Stimulated activated CD4-positive, alpha-beta T cell treated with anti-CD3 and anti-CD28 coated beads, Interleukin-1b, Interleukin-23, amount 100 ng/mL, for 24 hours (primary cell): Measurements from ENCODE around the gene TIMM8B.
"Not testable (repeated sequence)": the region's sequence is repeated elsewhere in the genome, so short reads cannot be mapped to it uniquely, and the experiment has no call there.

Source experiments
- DNase-seq, 4 experiments: peaks; one replicate each; pipeline ENCODE4 v3.0.0-alpha.2; 2020; ENCODE audit warnings: low read depth in 4 of 4, low spot score in 1 of 4

Gene TIMM8B, protein sequence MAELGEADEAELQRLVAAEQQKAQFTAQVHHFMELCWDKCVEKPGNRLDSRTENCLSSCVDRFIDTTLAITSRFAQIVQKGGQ

GRCh38 chr11:112086422-112087191, at the start of gene TIMM8B, which contains the start of gene SDHD:
TIMM8B (minus strand) TSS chr11:112086756; CDS start chr11:112086723, 33 bp downstream.
SDHD (plus strand) TSS chr11:112086873; CDS start chr11:112086908, 35 bp downstream.
- peak; percentile 77 to 90 (median 90) for DNase-seq

GRCh38 chr11:112134473-112134872, 47.9 kb upstream of the TIMM8B start:
- DNase-seq: no peak

- no peak for DNase-seq
Measured at GRCh38 chr11:112132737-112133136, 46.2 kb upstream of the TIMM8B start.

DNA sequence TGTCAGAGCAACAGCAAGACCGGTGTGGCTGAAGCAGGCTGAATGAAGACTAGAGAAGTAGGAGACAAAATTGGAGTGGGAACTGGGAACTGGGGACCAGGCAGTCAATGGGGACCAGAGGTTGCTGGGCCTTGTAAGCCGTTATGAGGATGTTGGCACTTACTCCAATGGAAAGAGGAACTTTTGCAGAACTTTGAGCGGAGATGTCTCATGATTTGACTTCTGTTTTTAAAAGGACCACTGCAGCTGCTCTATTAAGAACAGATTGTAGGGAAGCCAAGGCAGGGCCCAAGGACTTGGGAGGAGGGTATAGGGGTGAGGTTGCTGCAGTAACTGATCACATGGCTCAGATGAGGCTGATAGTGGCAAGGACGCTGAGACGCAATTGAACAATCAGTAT, 43.1 kb upstream of the TIMM8B start:
- DNase-seq: no peak

DNA sequence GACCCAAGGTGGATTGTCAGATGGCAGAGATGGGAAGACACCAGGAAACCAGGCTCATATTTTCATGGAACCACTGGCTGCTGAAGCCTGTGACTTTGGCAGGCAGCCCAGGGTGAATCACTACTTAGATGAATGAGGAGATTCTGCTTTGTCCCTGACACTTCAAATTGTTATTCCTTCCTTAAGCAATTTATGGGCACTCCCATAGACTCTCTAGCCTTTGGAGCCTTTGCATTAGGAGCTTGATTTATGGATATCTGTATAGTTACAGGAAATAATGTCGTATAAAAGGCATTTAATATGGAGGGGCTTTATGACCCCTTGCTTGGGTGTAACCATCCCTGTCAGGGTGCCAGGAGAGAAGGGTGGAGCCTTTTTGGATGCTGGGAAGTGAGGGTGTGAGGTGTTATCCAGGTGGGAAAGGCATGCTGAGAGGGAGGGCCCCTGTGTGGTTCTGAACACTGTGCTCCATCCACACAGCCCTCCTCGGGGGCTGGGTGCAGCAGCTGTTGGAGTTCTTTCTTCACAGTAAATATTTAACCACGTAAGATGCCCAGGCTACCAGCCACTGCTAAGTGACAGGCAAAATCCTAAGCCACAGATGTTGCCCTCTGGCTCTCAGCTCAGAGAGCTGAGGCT, 42.0 kb upstream of the TIMM8B start:
- DNase-seq: no peak

DNA sequence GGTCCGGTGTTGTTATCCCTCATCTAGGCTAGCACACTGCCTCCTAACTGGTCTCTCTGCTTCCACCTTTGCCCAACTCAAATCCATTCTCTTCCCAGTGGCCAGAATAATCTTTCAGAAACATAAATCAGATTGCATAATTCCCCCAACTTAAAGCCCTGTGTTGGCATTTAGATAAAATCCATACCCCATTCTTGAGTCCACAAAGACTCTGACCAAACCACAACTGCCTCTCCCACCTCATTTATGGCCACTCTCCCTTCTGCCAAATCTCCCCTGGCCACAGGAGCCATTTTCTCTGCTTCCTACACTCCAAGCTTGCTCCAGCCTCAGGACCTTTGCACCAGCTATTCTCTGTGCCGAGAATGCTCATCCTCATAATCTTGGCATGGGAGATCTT, 40.5 kb upstream of the TIMM8B start:
- DNase-seq: no peak

DNA sequence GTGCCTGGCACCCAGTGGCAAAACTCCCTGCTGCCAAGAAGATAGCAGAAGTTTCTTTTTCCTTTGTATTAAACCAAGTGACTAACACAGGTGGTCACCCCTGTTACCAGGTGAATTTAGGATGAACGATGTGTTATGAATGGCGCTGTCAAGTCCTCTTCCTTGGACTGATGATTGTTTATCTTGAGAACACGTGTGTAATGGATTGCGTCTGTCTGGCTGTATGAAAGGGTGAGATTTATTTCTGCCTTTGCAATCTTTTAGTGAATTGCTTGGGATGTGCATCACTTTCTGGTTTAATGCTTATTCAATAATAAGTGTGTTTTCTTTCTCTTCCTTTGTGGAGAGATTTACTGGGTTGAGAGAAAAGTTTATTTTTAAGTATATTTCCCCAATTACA, 36.6 kb upstream of the TIMM8B start:
- no peak for DNase-seq

DNA sequence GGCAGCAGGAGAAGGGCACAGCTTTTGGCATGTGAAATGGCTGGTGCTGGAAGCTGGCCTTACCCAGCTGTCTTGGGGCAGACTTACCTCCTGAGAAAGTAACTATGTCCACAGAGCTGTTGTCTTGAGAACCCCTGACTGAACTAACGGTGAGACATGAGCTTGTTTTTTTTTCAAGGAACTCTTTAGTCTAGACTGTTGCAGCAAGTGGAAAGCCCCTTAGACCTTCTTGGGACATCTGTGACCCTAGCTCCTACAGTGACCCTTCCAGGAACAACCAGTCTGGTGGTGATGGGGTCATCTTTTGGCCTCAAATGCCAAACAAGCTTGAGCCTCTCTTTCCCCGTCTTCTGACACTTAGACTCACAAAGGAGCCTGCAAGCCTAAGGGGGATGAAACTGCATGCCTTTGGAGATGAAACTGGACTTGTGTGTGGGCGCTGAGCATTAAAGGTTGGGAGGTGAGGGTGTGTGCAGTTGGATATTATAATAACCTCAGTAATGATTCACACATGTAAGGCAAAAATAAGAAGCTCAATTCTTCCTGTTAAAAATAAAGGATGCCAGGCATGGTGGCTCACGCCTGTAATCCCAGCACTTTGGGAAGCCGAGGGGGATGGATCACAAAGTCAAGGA, 35.5 kb upstream of the TIMM8B start:
- DNase-seq: no peak

DNA sequence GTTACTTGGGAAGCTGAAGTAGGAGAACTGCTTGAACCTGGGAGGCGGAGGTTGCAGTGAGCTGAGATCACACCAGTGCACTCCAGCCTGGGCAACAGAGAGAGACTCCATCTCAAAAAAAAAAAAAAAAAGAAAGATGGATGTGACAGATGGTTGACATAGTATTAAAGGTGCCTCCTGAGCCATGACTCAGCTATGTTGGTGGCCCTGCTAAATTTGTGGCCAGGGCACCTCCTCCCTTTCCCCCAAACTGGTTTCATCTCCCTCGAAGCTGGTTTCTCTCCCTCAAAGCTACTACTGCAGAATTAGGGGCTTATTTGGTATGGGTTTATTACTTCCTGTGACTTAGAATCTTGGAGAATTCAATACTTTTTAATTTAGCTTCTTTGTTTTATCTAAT, 31.6 kb upstream of the TIMM8B start:
- no peak for DNase-seq

DNA sequence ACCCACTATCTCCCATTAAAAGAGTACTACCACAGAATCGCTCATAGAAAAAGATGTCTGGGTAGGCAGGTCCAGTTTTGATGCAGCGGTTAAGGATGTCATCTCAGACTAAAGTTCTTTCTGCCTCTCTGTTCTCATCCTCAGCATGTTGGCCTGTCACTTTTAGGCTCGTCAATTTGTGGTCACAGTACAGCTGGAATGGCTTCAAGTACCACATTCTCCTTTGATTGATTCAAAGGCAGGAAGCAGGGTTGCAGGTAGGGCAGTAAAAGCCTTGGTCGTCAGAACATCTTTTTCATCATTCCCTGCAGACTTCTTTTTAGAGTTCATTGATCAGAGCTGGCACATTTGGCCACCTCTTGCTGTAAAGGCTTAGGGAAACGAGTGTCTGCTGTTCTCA, 28.8 kb upstream of the TIMM8B start:
- DNase-seq: no peak

- no peak for DNase-seq
Measured at GRCh38 chr11:112114460-112114859, 27.9 kb upstream of the TIMM8B start.

GRCh38 chr11:112113539-112114457, 27.2 kb upstream of the TIMM8B start:
- no peak for DNase-seq

DNA sequence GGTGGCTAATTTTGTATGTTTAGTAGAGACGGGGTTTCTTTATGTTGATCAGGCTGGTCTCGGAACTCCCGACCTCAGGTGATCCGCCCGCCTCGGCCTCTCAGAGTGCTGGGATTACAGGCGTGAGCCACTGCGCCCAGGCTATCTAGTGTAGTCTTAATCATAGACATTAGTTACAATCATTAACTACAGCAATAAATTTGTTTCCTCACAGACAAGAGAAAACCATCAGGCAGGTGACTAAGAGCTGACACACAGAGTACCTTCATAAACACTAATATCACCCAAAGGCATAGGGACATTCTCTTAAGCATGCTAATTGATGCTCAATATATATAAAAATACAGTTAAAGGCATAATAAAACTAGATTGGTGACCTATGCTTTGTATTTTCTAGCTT, 19.5 kb upstream of the TIMM8B start:
- DNase-seq: no peak

DNA sequence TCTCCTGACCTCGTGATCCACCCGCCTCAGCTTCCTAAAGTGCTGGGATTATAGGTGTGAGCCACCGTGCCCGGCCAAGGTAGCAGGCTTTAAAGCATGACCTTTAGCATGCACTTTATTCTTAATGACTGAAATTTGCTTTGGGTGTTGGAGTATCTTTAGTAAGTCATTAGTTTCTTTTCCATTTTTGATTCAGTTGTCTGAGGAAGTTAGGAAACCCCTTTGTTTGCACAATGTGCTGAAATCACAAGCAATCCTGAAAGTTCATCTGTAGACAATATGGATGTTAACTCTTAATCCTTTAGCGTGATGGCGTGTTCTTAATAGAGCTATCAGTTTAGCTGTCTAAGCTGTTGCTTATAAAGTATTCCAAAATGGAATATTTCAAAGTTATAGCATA, 16.9 kb upstream of the TIMM8B start:
- DNase-seq: no peak

GRCh38 chr11:112100462-112100861, 13.9 kb upstream of the TIMM8B start:
- no peak for DNase-seq

- DNase-seq: no peak
Measured at GRCh38 chr11:112097734-112098528, 11.4 kb upstream of the TIMM8B start.

GRCh38 chr11:112096194-112096593, 9.6 kb upstream of the TIMM8B start:
- DNase-seq: no peak

DNA sequence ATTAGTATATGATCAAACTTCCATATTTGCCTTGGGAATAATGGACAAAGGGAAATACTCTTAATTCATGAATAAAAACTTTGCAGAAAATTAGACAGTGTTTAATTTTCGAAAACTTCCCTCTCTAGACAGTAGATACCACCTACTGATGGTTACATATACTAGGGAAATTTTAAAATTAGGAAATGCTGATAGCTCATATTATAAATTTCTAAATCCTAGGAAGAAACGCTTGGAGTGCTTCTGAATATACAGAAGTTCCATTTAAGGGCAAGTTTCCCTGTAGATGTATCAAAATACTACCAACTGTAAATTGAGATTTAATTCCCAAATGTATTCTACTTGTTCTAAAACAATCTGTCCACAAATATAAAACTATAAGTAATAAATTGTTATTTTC, 8.7 kb upstream of the TIMM8B start:
- not testable (repeated sequence) for DNase-seq

DNA sequence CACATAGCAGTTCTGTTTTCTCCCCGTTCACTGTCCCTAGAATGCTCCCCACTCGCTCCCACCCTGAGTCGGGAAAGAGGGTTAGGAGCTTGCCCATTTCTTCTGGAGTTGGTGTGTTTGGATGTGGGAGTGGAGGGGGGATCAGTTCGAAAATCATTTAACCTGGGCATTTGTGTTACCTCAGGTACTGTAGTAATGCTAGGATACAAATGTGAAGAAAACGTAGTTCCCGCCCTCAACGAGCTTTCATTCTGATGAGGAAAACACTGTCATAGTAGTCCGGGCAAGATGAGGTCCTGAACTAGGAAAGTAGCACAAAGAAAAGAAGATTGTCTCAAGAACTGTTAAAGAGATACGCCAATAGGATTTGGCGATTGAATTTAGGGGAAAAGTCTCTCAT, 656 bp upstream of the TIMM8B start:
- DNase-seq: no peak

DNA sequence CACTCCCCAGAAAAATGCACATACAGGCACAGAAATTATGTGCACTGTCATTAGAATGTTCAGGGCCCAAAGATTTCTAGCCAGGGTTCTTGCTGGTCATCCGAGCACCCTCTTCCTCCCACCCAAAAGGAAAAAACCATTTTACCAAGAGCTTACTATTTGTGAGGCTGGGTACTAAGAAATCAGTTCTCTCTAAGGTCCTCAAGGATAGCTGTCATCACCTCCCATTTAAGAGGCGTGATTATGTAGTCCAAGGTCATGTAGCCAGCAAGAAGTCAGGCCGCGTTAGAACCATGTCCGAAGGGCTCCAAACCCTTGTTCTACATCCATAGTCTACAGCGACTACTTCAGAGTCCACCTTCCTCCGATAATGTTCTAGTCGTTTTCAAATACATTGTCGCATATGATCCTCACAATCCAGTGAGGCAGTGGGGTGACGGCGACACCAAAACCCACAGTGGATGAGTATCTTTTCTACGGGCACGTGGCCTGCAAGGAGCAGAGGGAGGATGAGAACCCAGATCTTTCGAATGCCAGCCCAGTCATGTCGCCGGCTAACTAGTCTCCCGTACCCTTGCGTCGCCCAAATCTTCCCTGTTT, 634 bp downstream of the TIMM8B start:
- DNase-seq: peak in 3 of 4 experiments; percentile 13 to 36 (median 35)
